IMR-90 (cell line): ENCODE results near the gene IQCM. TPM values are rescaled to one million over a fixed set of nuclear protein-coding genes. Genes with fewer than 3 reads are reported as not detected.

Experiments
- ATAC-seq: fragments of 200-7000 bp; cut with Tn5 transposase; 2 replicates; pipeline ENCODE4 v1.9.1; 2020; ENCODE audit warnings: low read depth, mild to moderate bottlenecking, moderate library complexity
- BruUV-seq: library from RNA; stranded (reverse); fragments of 400-500 nt; replicated peaks from 2 replicates; lab custom pipeline; 2021; lab: Mats Ljungman, UMichigan
- CTCF ChIA-PET: fragments of 300-600 bp; formaldehyde crosslinking; extraction: SDS; loops from one replicate; lab custom pipeline; 2021; ENCODE audit warnings: antibody characterized with exemption; lab: Yijun Ruan, JAX
- POLR2A ChIA-PET: fragments of 300-600 bp; sonication (Branson Sonifier 250); formaldehyde crosslinking; loops from one replicate; lab custom pipeline; 2022; ENCODE audit warnings: antibody characterized with exemption; ENCODE audit not compliant: unreplicated experiment; lab: Charles Lee
- DNase-seq: peaks from one replicate; pipeline ENCODE4 v3.0.0; 2013
- H2AFZ ChIP-seq: replicated peaks from 2 replicates; pipeline ENCODE3; 2013; ENCODE audit warnings: low read length, mild to moderate bottlenecking; ENCODE audit not compliant: poor library complexity
- H2AK5ac ChIP-seq: 2 replicates; pipeline ENCODE4 v1.6.1; 2013; ENCODE audit warnings: low read depth, low read length, inconsistent platforms
- H2AK9ac ChIP-seq: replicated peaks from 2 replicates; pipeline ENCODE3; 2013; ENCODE audit warnings: mild to moderate bottlenecking, low read depth, low read length, moderate library complexity; ENCODE audit not compliant: poor library complexity
- H2BK120ac ChIP-seq: 2 replicates; pipeline ENCODE4 v1.6.1; 2013; ENCODE audit warnings: low read depth, low read length, inconsistent platforms
- H2BK15ac ChIP-seq: 3 replicates; pipeline ENCODE4 v1.6.1; 2013; ENCODE audit warnings: low read depth, low read length, inconsistent platforms
- H2BK20ac ChIP-seq: 2 replicates; pipeline ENCODE4 v1.6.1; 2013; ENCODE audit warnings: low read depth, mild to moderate bottlenecking, inconsistent platforms, low read length, moderate library complexity
- H2BK5ac ChIP-seq: 2 replicates; pipeline ENCODE4 v1.6.1; 2013; ENCODE audit warnings: mild to moderate bottlenecking, low read depth, low read length, inconsistent platforms; ENCODE audit not compliant: poor library complexity, severe bottlenecking
- H3K14ac ChIP-seq: replicated peaks from 2 replicates; pipeline ENCODE4 v1.6.1; 2013; ENCODE audit warnings: low read depth, low read length, inconsistent platforms
- H3K18ac ChIP-seq: 2 replicates; pipeline ENCODE4 v1.6.1; 2013; ENCODE audit warnings: low read depth, low read length, control low read depth
- H3K23ac ChIP-seq: 2 replicates; pipeline ENCODE4 v1.6.1; 2013; ENCODE audit warnings: low read depth, low read length, inconsistent platforms
- H3K27ac ChIP-seq: 2 replicates; pipeline ENCODE4 v1.5.1; 2013; ENCODE audit warnings: mild to moderate bottlenecking, control low read depth, low read length; ENCODE audit not compliant: insufficient read depth
- H3K27me3 ChIP-seq: 2 replicates; pipeline ENCODE4 v1.6.1; 2013; ENCODE audit warnings: low read length; ENCODE audit not compliant: control insufficient read depth, insufficient read depth
- H3K36me3 ChIP-seq: 2 replicates; pipeline ENCODE4 v1.6.1; 2013; ENCODE audit warnings: low read length, mixed read lengths; ENCODE audit not compliant: control insufficient read depth, insufficient read depth
- H3K4ac ChIP-seq: 2 replicates; pipeline ENCODE4 v1.6.1; 2013; ENCODE audit warnings: low read depth, low read length, inconsistent platforms
- H3K4me1 ChIP-seq: 2 replicates; pipeline ENCODE4 v1.6.1; 2013; ENCODE audit warnings: low read length, mixed read lengths; ENCODE audit not compliant: control insufficient read depth, insufficient read depth
- H3K4me2 ChIP-seq: 2 replicates; pipeline ENCODE4 v1.6.1; 2013; ENCODE audit warnings: low read depth, mild to moderate bottlenecking, control low read depth, low read length, moderate library complexity
- H3K4me3 ChIP-seq: 2 replicates; pipeline ENCODE4 v1.5.1; 2013; ENCODE audit warnings: low read depth, mild to moderate bottlenecking, control low read depth, low read length, moderate library complexity; ENCODE audit not compliant: insufficient read depth
- H3K56ac ChIP-seq: 2 replicates; pipeline ENCODE4 v1.6.1; 2013; ENCODE audit warnings: low read length, inconsistent platforms; ENCODE audit not compliant: insufficient read depth; ENCODE audit errors: extremely low read depth
- H3K79me1 ChIP-seq, 2 experiments: 2 replicates each; pipeline ENCODE4 v1.6.1; 2013; ENCODE audit warnings: low read length in 2 of 2, inconsistent platforms in 1 of 2, low read depth in 1 of 2
- H3K9ac ChIP-seq: 2 replicates; pipeline ENCODE4 v1.6.1; 2013; ENCODE audit warnings: low read depth, low read length, control low read depth
- H3K9me1 ChIP-seq: 2 replicates; pipeline ENCODE4 v1.6.1; 2013; ENCODE audit warnings: low read length, inconsistent platforms; ENCODE audit not compliant: insufficient read depth
- H3K9me3 ChIP-seq: 2 replicates; pipeline ENCODE4 v1.6.1; 2013; ENCODE audit warnings: low read length; ENCODE audit not compliant: control insufficient read depth, insufficient read depth
- H4K20me1 ChIP-seq: 2 replicates; pipeline ENCODE4 v1.6.1; 2013; ENCODE audit warnings: low read length, inconsistent platforms; ENCODE audit not compliant: insufficient read depth
- H4K5ac ChIP-seq: 2 replicates; pipeline ENCODE4 v1.6.1; 2013; ENCODE audit warnings: mild to moderate bottlenecking, low read depth, low read length, control low read depth
- H4K8ac ChIP-seq, 2 experiments: 2 replicates each; pipeline ENCODE4 v1.6.1; 2013; ENCODE audit warnings: low read depth in 2 of 2, low read length in 2 of 2, control low read depth in 1 of 2, inconsistent platforms in 1 of 2
- H4K91ac ChIP-seq: 2 replicates; pipeline ENCODE4 v1.6.1; 2013; ENCODE audit warnings: low read depth, low read length, inconsistent platforms; ENCODE audit not compliant: insufficient read depth
- CEBPB ChIP-seq: IDR thresholded peaks from 2 replicates; pipeline ENCODE4 v1.6.1; 2012; ENCODE audit warnings: low read depth, low read length, improper control_type of control experiment
- CHD1 ChIP-seq: IDR thresholded peaks from 2 replicates; pipeline ENCODE4 v1.6.1; 2012; ENCODE audit warnings: low read depth, low read length, improper control_type of control experiment
- CTCF ChIP-seq: conservative IDR thresholded peaks from 2 replicates; pipeline ENCODE4 v1.5.1; 2012; ENCODE audit warnings: mild to moderate bottlenecking, low read depth, low read length, improper control_type of control experiment
- ELK1 ChIP-seq: fragments of 150-350 bp; IDR thresholded peaks from 2 replicates; pipeline ENCODE4 v1.6.1; 2016; ENCODE audit warnings: low read depth, mild to moderate bottlenecking, low read length, moderate library complexity, borderline replicate concordance
- FOS ChIP-seq: fragments of 150-350 bp; IDR thresholded peaks from 2 replicates; pipeline ENCODE4 v1.6.1; 2016; ENCODE audit warnings: low read depth, low read length
- MAFK ChIP-seq: IDR thresholded peaks from 2 replicates; pipeline ENCODE4 v1.6.1; 2012; ENCODE audit warnings: low read depth, low read length, improper control_type of control experiment
- MAZ ChIP-seq: IDR thresholded peaks from 2 replicates; pipeline ENCODE4 v1.6.1; 2012; ENCODE audit warnings: low read depth, mild to moderate bottlenecking, low read length, improper control_type of control experiment, moderate library complexity, borderline replicate concordance
- MXI1 ChIP-seq: IDR thresholded peaks from 2 replicates; pipeline ENCODE4 v1.6.1; 2012; ENCODE audit warnings: low read depth, mild to moderate bottlenecking, low read length, moderate library complexity, borderline replicate concordance
- NFE2L2 ChIP-seq: fragments of 150-350 bp; IDR thresholded peaks from 2 replicates; pipeline ENCODE4 v1.6.1; 2016; ENCODE audit warnings: low read depth, mild to moderate bottlenecking, low read length
- POLR2A ChIP-seq: IDR thresholded peaks from 2 replicates; pipeline ENCODE4 v1.6.1; 2012; ENCODE audit warnings: mild to moderate bottlenecking, low read depth, low read length
- RCOR1 ChIP-seq: IDR thresholded peaks from 2 replicates; pipeline ENCODE4 v1.6.1; 2012; ENCODE audit warnings: mild to moderate bottlenecking, low read length, improper control_type of control experiment; ENCODE audit not compliant: insufficient replicate concordance
- RFX5 ChIP-seq: IDR thresholded peaks from 2 replicates; pipeline ENCODE4 v1.8.0; 2012; ENCODE audit warnings: low read depth, mild to moderate bottlenecking, low read length, moderate library complexity
- SMC3 ChIP-seq: fragments of 150-350 bp; IDR thresholded peaks from 2 replicates; pipeline ENCODE4 v1.6.1; 2016; ENCODE audit warnings: low read depth, mild to moderate bottlenecking, antibody characterized with exemption, low read length, moderate library complexity
- USF2 ChIP-seq: fragments of 150-350 bp; IDR thresholded peaks from 2 replicates; pipeline ENCODE4 v1.6.1; 2017; ENCODE audit warnings: mild to moderate bottlenecking, antibody characterized with exemption, low read length, low read depth
- WGBS, 2 experiments: methylation state at CpG; one replicate each; pipeline versions ENCODE4 v1.1.5 to v1.1.7; 2013; ENCODE audit warnings: missing lambda C conversion rate in 2 of 2; ENCODE audit not compliant: insufficient read length in 1 of 2; ENCODE audit errors: extremely low coverage in 2 of 2; 5-methylcytosine and 5-hydroxymethylcytosine counted together
- dilution Hi-C: fragments of 300-500 bp; cut with HindIII; formaldehyde crosslinking; loops from one replicate; pipeline ENCODE4 v1.14.3; 2018; ENCODE audit warnings: low sequenced_read_pairs; ENCODE audit not compliant: unreplicated experiment
- in situ Hi-C: fragments of 300-500 bp; cut with MboI; formaldehyde crosslinking; loops from 3 replicates; pipeline ENCODE4 v1.14.3; 2019; ENCODE audit warnings: low sequenced_read_pairs, inconsistent platforms, mixed read lengths
- intact Hi-C: fragments of 100-400 bp; cut with micrococcal nuclease; formaldehyde crosslinking; loops from 2 replicates; pipeline ENCODE4 v1.10.0; 2022
- polyA plus RNA-seq, 3 experiments: library from polyadenylated mRNA; depleted of rRNA; stranded (reverse); fragments of >200 nt; gene quantifications; 2 replicates each; pipeline ENCODE4 v1.2.3, GENCODE V29; 2012; ENCODE audit warnings: low replicate concordance in 1 of 3
- total RNA-seq: library from RNA; depleted of rRNA; stranded (reverse); fragments of >200 nt; gene quantifications from 2 replicates; pipeline ENCODE4 v1.2.3, GENCODE V29; 2012

The IQCM gene
- total and polyA plus RNA-seq, 2 of the 4 experiments (the other 2 are of a cell fraction) = not detected

DNA sequence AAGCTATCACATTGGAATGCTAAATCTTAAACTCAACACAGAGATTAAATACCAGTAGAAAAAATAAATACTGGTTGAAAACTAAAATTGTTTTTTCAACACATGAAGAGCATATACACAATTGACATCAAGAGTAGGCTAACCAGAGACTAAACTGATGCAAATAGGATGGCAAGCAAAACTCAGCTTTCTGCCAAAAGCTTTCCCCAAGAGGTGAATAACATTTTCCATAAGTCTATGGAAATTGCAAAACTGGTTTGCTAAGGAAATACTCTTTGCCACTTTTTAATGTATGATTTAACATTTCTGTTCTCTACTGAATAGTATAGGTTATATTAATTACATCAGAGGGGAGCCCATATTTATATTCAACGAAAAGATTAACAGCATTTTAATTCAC, 23.8 kb downstream of the IQCM start:
- no CpG with 5 or more reads among the region's 1 CpG for WGBS, 2 experiments
- ATAC-seq (peak; percentile 38), DNase-seq (peak; percentile 19)
- H3K4ac ChIP-seq = no peak overlapping the region
- H3K56ac ChIP-seq = no peak overlapping the region
- H4K91ac ChIP-seq = no peak overlapping the region
- no peaks in the 10 kb centered on the region for H3K9me1 ChIP-seq
- no peak overlapping the region for H2BK5ac ChIP-seq
- no peak overlapping the region for H3K4me2 ChIP-seq
- H3K4me1 ChIP-seq = peaks cover 3% of the 10 kb centered on the region
- no peak overlapping the region for H4K5ac ChIP-seq
- ChIA-PET CTCF (no interaction called here), POLR2A (no interaction called here)
- no peaks in the 10 kb centered on the region for H3K36me3 ChIP-seq
- no peak overlapping the region for H2BK15ac ChIP-seq
- no peak overlapping the region for H2AFZ ChIP-seq
- H3K9me3 ChIP-seq = no peaks in the 10 kb centered on the region
- H3K4me3 ChIP-seq = no peak overlapping the region
- no peak overlapping the region for H3K27ac ChIP-seq
- no peak overlapping the region for H3K14ac ChIP-seq
- H2AK5ac ChIP-seq = no peak overlapping the region
- H3K18ac ChIP-seq = no peak overlapping the region
- no TSS peak for BruUV-seq
- dilution Hi-C loops (no loop called here), in situ Hi-C loops (no loop called here), intact Hi-C loops (no loop called here)
- H4K20me1 ChIP-seq = no peaks in the 10 kb centered on the region
- no peaks in the 10 kb centered on the region for H3K27me3 ChIP-seq
- H3K9ac ChIP-seq = no peak overlapping the region
- no peak overlapping the region for H2BK20ac ChIP-seq
- no peak for TF ChIP-seq CHD1
- no peak for TF ChIP-seq ELK1
- TF ChIP-seq MXI1 = no peak
- no peak for TF ChIP-seq RCOR1
- TF ChIP-seq USF2 = no peak
- TF ChIP-seq MAFK = no peak
- TF ChIP-seq CTCF = no peak
- no peak for TF ChIP-seq RFX5
- TF ChIP-seq NFE2L2 = no peak
- no peak for TF ChIP-seq MAZ
- no peak for TF ChIP-seq SMC3
- TF ChIP-seq POLR2A = no peak
- TF ChIP-seq CEBPB = no peak
- TF ChIP-seq FOS = no peak
- no peaks in the 10 kb centered on the region for H3K79me1 ChIP-seq
- H3K23ac ChIP-seq = no peak overlapping the region
- H2BK120ac ChIP-seq = no peak overlapping the region
- no peak overlapping the region for H2AK9ac ChIP-seq
- no peak overlapping the region for H4K8ac ChIP-seq
